ENCODE measurements around the gene NIFK. TPM values are rescaled to one million over a fixed set of nuclear protein-coding genes. Genes with fewer than 3 reads are reported as not detected.

NIFK gene
- total and polyA plus RNA-seq, 2 donors (not counting 3 experiments of a cell fraction or from before 2014, with no cell fraction given), result 10.7 to 59.7 TPM

- Histone ChIP-seq H3K4me1 (ENCODE audit: control insufficient read depth, extremely low read depth, insufficient read depth, low read length) (peaks cover 21% of the 10 kb centered on the region), H3K27ac (ENCODE audit: insufficient read depth, low read depth, low read length) (no peak overlapping the region), H3K9me3 (replicated peaks; ENCODE audit: control insufficient read depth, insufficient read depth, low read length) (no peaks in the 10 kb centered on the region), H3K4me2 (ENCODE audit: insufficient read depth, low read length) (no peak overlapping the region), H3K36me3 (ENCODE audit: control insufficient read depth in 2 of 2, extremely low read depth in 1 of 2, insufficient read depth in 2 of 2, low read length in 2 of 2) (no peaks in the 10 kb centered on the region), H3K27me3 (ENCODE audit: control insufficient read depth in 2 of 2, insufficient read depth in 2 of 2, low read length in 2 of 2) (no peaks in the 10 kb centered on the region), H3K9ac (replicated peaks; ENCODE audit: extremely low read depth, insufficient read depth, low read length) (no peak overlapping the region), H3K79me2 (ENCODE audit: control insufficient read depth, insufficient read depth, low read length) (no peaks in the 10 kb centered on the region), H2AFZ (ENCODE audit: low read depth, low read length) (no peak overlapping the region), H3K9me1 (replicated peaks; ENCODE audit: control insufficient read depth, extremely low read depth, insufficient read depth, low read length) (no peaks in the 10 kb centered on the region), H3K4me3 (replicated peaks in 1 of 3; ENCODE audit: insufficient read depth in 1 of 3, low read depth in 1 of 3, low read length in 3 of 3) (no peak overlapping the region), H4K20me1 (replicated peaks; ENCODE audit: control insufficient read depth, extremely low read depth, insufficient read depth, low read length) (no peaks in the 10 kb centered on the region)
- TF ChIP-seq JUN (IDR thresholded peaks at IDR 0.05; ENCODE audit: borderline replicate concordance, insufficient read depth, insufficient read length, low read depth) (no peak), EZH2 (IDR thresholded peaks at IDR 0.05; ENCODE audit: borderline replicate concordance, low read depth, low read length, severe bottlenecking) (no peak), CTCF (IDR thresholded peaks at IDR 0.05; ENCODE audit: extremely low read depth in 1 of 2, insufficient read depth in 1 of 2, low read depth in 1 of 2, low read length in 2 of 2) (no peak), MAX (IDR thresholded peaks at IDR 0.05; ENCODE audit: insufficient read depth, insufficient read length) (no peak), POLR2AphosphoS5 (IDR thresholded peaks at IDR 0.05; ENCODE audit: insufficient read depth, low read depth, low read length) (no peak), MYC (IDR thresholded peaks at IDR 0.05; ENCODE audit: low read depth, low read length) (no peak), FOS (IDR thresholded peaks at IDR 0.05; ENCODE audit: borderline replicate concordance, insufficient read depth, low read length) (no peak), GATA2 (IDR thresholded peaks at IDR 0.05; ENCODE audit: insufficient read depth, insufficient read length, low read depth, low read length) (no peak), POLR2A (IDR thresholded peaks at IDR 0.05; ENCODE audit: low read depth, low read length) (no peak)
- intact Hi-C loops (cut with micrococcal nuclease) (no loop called here), dilution Hi-C loops (cut with MboI; ENCODE audit: extremely low pct_ligation_motif_present, low sequenced_read_pairs) (no loop called here)
- CTCF ChIA-PET, result interaction anchor here (1.2 to 1.4 kb wide), 2 partner anchors 9 to 20 kb away, joined by 3 to 5 read pairs; no protein-coding TSS in a partner anchor
- POLR2A ChIA-PET, result interaction anchor here (1.5 kb wide), 1 partner anchor 168 kb away, joined by 8 read pairs; the partner anchor contains the start of gene RNU4ATAC
- DNase-seq (ENCODE audit: low read depth, low spot score) (no peak), FAIRE-seq (no peak)
- BruUV-seq (replicated peaks), result no TSS peak
Measured at GRCh38 chr2:121698318-121698930, 38.3 kb downstream of the NIFK start.

Data from endothelial cell of umbilical vein (primary cell).